MM.1S (cell line): ENCODE data around the gene SEMA3C.

Source experiments
- DNase-seq: peaks from one replicate; pipeline ENCODE4 v3.0.0-alpha.2; 2015
- H2AFZ ChIP-seq: fragments of 300-600 bp; sonication (generic); 2 replicates; pipeline ENCODE4 v1.6.0; 2016; ENCODE audit warnings: antibody characterized with exemption, low read length
- H3F3A ChIP-seq: fragments of 300-600 bp; sonication (generic); 2 replicates; pipeline ENCODE4 v1.6.1; 2016; ENCODE audit warnings: mild to moderate bottlenecking, antibody characterized with exemption, low read length, moderate library complexity, mixed read lengths; ENCODE audit not compliant: insufficient read depth
- H3K27ac ChIP-seq: fragments of 300-600 bp; sonication (generic); 2 replicates; pipeline ENCODE4 v1.5.1; 2016; ENCODE audit warnings: mild to moderate bottlenecking, low read length
- H3K27me3 ChIP-seq: fragments of 300-600 bp; sonication (generic); replicated peaks from 2 replicates; pipeline ENCODE4 v1.6.0; 2016; ENCODE audit warnings: low read length; ENCODE audit not compliant: insufficient read depth
- H3K36me3 ChIP-seq: fragments of 300-600 bp; sonication (generic); replicated peaks from 2 replicates; pipeline ENCODE4 v1.6.1; 2016; ENCODE audit warnings: mild to moderate bottlenecking, low read length, mixed read lengths; ENCODE audit not compliant: insufficient read depth
- H3K4me1 ChIP-seq: fragments of 300-600 bp; sonication (generic); 2 replicates; pipeline ENCODE4 v1.6.1; 2016; ENCODE audit warnings: low read length, mixed read lengths
- H3K4me2 ChIP-seq: fragments of 300-600 bp; sonication (generic); 2 replicates; pipeline ENCODE4 v1.6.0; 2016; ENCODE audit warnings: low read depth, low read length
- H3K4me3 ChIP-seq: fragments of 300-600 bp; sonication (generic); 2 replicates; pipeline ENCODE4 v1.5.1; 2016; ENCODE audit warnings: low read length, mixed read lengths
- H3K79me2 ChIP-seq: fragments of 300-600 bp; sonication (generic); 2 replicates; pipeline ENCODE4 v1.6.1; 2016; ENCODE audit warnings: mixed run types, low read length, mixed read lengths
- H3K9ac ChIP-seq: fragments of 300-600 bp; sonication (generic); 2 replicates; pipeline ENCODE4 v1.6.1; 2016; ENCODE audit warnings: low read length, mixed read lengths
- H3K9me2 ChIP-seq: fragments of 300-600 bp; sonication (generic); replicated peaks from 2 replicates; pipeline ENCODE4 v1.6.1; 2016; ENCODE audit warnings: mild to moderate bottlenecking, low read length, mixed read lengths; ENCODE audit not compliant: insufficient read depth
- H3K9me3 ChIP-seq: fragments of 300-600 bp; sonication (generic); replicated peaks from 2 replicates; pipeline ENCODE4 v1.6.1; 2016; ENCODE audit warnings: mild to moderate bottlenecking, low read length, mixed read lengths; ENCODE audit not compliant: insufficient read depth
- H4K20me1 ChIP-seq: fragments of 300-600 bp; sonication (generic); 2 replicates; pipeline ENCODE4 v1.6.1; 2016; ENCODE audit warnings: mild to moderate bottlenecking, low read length, moderate library complexity, mixed read lengths; ENCODE audit not compliant: insufficient read depth
- CTCF ChIP-seq: fragments of 300-600 bp; sonication (generic); IDR thresholded peaks from 2 replicates; pipeline ENCODE4 v1.5.1; 2016; ENCODE audit warnings: antibody characterized with exemption, low read length, mixed read lengths
- EZH2 ChIP-seq: fragments of 300-600 bp; sonication (generic); optimal IDR thresholded peaks from 2 replicates; pipeline ENCODE3; 2017; ENCODE audit warnings: low read depth, mild to moderate bottlenecking, antibody characterized with exemption, low read length, mixed read lengths
- EZH2phosphoT487 ChIP-seq: fragments of 300-600 bp; sonication (generic); IDR thresholded peaks from 2 replicates; pipeline ENCODE4 v1.6.1; 2018; ENCODE audit warnings: antibody characterized with exemption, low read length

SEMA3C gene

DNA sequence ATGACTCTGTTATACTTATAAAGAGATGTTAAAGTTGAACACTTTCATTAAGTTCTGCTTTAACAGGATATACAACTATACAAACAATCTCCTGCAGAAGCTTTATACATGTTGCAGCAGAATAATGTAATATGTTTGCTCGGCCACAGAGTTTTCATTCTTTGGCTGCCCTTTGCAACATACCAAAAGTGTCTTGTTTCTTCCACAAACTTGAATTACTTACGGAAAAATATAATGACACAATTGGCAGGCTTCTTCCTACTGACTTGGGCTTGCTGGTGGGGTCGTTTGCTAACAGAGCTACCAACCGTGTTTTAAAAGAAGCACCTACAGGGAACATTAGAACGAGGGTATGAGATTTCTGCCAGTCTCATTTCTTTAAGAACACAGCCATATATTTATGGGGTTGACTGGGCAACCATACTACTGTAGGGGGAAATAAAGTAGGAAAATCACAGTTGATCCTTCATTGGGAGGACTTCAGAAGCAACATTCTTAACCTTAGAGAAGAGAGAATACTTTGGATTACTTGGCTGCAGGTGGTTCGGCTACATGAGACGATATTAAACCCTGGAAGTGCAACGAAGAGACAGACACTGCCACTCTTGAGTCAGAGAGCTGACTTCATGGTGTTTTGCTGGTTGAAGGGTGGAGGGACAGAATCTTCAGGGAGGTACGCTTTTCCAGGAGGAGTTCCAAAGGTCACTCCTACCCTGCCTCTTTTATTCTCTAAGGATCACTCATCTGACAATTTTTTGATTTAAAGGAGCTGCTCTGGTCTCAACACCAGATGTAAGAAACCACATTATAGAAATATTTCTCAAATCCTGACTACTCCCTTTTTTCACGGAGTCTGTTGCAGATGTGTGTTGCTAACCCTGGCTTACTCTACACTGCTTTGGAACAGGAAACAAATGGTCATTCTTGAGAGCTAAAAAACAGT, 123.9 kb downstream of the SEMA3C start:
- Histone ChIP-seq H3F3A (no peaks in the 10 kb centered on the region), H3K27me3 (no peaks in the 10 kb centered on the region), H3K36me3 (no peaks in the 10 kb centered on the region), H3K9me3 (no peaks in the 10 kb centered on the region), H3K9ac (no peak overlapping the region), H2AFZ (no peak overlapping the region), H3K27ac (no peak overlapping the region), H3K4me2 (no peak overlapping the region), H3K9me2 (no peaks in the 10 kb centered on the region), H3K4me1 (no peaks in the 10 kb centered on the region), H3K79me2 (no peaks in the 10 kb centered on the region), H4K20me1 (no peaks in the 10 kb centered on the region), H3K4me3 (no peak overlapping the region)
- TF ChIP-seq EZH2 (no peak), EZH2phosphoT487 (no peak), CTCF (no peak)
- DNase-seq, result no peak

DNA sequence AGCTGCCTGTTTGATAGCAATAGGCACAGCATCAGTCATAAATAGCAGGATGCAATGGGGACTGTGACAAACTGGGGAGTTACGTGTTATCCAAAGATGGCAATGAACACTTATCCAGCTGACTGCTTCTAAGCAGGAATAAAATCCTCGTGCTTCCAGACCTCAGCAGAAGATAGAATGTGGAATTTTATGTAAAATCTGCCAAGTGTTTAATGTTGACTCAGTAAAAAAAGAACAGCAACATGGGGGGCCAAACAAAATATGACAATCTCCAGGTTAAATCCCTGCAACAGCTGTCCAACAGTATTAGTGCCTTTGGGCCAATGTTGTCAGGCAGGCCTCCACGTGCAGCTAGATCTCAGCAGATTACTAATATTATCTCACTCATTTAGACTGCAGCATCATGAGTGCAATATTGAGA, 127.3 kb downstream of the SEMA3C start:
- H3K27ac ChIP-seq, result no peak overlapping the region
- no peak overlapping the region for H3K4me3 ChIP-seq
- no peaks in the 10 kb centered on the region for H3K4me1 ChIP-seq
- TF ChIP-seq EZH2phosphoT487 (no peak), EZH2 (no peak), CTCF (no peak)
- no peaks in the 10 kb centered on the region for H3K79me2 ChIP-seq
- no peak overlapping the region for H3K9ac ChIP-seq
- no peak overlapping the region for H2AFZ ChIP-seq
- H3K9me2 ChIP-seq, result no peaks in the 10 kb centered on the region
- H3F3A ChIP-seq, result no peaks in the 10 kb centered on the region
- no peaks in the 10 kb centered on the region for H3K27me3 ChIP-seq
- no peaks in the 10 kb centered on the region for H3K36me3 ChIP-seq
- DNase-seq, result no peak
- H3K4me2 ChIP-seq, result no peak overlapping the region
- H3K9me3 ChIP-seq, result no peaks in the 10 kb centered on the region
- H4K20me1 ChIP-seq, result no peaks in the 10 kb centered on the region

GRCh38 chr7:80790877-80791276, 128.0 kb downstream of the SEMA3C start:
- H3K9me2 ChIP-seq, result no peaks in the 10 kb centered on the region
- no peak for DNase-seq
- H3K4me1 ChIP-seq, result no peaks in the 10 kb centered on the region
- no peaks in the 10 kb centered on the region for H3K79me2 ChIP-seq
- H3K9ac ChIP-seq, result no peak overlapping the region
- H3K4me3 ChIP-seq, result no peak overlapping the region
- no peaks in the 10 kb centered on the region for H3K9me3 ChIP-seq
- no peaks in the 10 kb centered on the region for H3K27me3 ChIP-seq
- no peaks in the 10 kb centered on the region for H3F3A ChIP-seq
- H4K20me1 ChIP-seq, result no peaks in the 10 kb centered on the region
- no peak overlapping the region for H3K27ac ChIP-seq
- TF ChIP-seq EZH2phosphoT487 (no peak), EZH2 (no peak), CTCF (no peak)
- H3K36me3 ChIP-seq, result no peaks in the 10 kb centered on the region
- H2AFZ ChIP-seq, result no peak overlapping the region
- H3K4me2 ChIP-seq, result no peak overlapping the region
